ENCODE measurements around the gene SLC38A3. TPM values are rescaled to one million over a fixed set of nuclear protein-coding genes. Genes with fewer than 3 reads are reported as not detected.

Gene SLC38A3
- total RNA-seq, 1 experiment from 2014 or later, result 16.8 TPM

DNA sequence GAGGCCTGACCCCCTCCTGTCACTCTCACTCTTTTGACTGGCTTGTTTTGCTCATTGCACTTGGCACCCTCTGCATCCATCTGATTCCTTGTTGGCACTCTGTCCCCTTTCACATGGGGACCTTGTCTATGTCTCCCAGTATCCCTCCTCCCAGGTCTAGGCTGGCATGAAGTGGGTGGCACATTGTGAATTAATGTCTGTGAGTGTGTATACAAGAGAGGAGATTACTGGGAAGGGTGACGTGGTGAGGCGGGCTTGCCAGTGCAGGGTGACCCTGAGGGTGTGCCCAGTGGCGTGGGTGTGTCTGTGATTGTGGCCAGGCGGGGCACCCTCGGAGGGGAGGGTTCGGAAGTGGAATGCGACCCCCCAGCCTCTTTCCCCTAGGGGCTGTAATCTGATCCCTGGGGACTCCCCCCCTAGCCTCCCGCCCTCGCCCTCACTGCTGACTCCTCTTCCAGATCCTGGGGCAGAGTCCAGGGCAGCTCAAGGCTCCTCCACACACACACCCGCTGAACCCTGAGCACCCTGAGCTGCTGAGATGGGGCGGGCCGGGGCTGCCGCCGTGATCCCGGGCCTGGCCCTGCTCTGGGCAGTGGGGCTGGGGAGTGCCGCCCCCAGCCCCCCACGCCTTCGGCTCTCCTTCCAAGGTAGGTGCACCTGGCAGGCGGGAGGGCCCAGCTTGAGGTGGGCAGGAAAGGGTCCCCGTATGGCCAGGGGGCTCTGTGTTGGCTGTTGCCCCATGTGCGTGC is 63.8 kb downstream of the SLC38A3 start, which contains the start of gene SEMA3B:
TSS of gene SEMA3B (plus strand) at position 445 of the 749 bp plus-strand sequence. CDS start at position 539, 94 bp downstream.
- H3K27me3 ChIP-seq (replicated peaks; ENCODE audit: control insufficient read depth, insufficient read depth, low read length), result no peaks in the 10 kb centered on the region
- no peaks in the 10 kb centered on the region for H3K9me3 Mint-ChIP-seq (ENCODE audit: unreplicated experiment)
- no peaks in the 10 kb centered on the region; the same call in none of the 2 replicates for H3K36me3 ChIP-seq (ENCODE audit: control insufficient read depth, insufficient read depth, low read length)
- DNase-seq, result peak; percentile 46 to 74
- ChIA-PET CTCF (interaction anchor here (0.7 to 1.8 kb wide), 7 partner anchors 9 to 1563 kb away, joined by 3 to 10 read pairs (median 4); partner anchors contain the start of gene GNAI2), POLR2A (interaction anchor here (0.6 to 1.0 kb wide), 2 partner anchors 54 to 68 kb away, joined by 4 to 6 read pairs; no protein-coding TSS in a partner anchor)
- peak within 1 kb of the TSS; percentile 53 for H3K27ac Mint-ChIP-seq (ENCODE audit: unreplicated experiment)
- TF ChIP-seq, protein P1, sequence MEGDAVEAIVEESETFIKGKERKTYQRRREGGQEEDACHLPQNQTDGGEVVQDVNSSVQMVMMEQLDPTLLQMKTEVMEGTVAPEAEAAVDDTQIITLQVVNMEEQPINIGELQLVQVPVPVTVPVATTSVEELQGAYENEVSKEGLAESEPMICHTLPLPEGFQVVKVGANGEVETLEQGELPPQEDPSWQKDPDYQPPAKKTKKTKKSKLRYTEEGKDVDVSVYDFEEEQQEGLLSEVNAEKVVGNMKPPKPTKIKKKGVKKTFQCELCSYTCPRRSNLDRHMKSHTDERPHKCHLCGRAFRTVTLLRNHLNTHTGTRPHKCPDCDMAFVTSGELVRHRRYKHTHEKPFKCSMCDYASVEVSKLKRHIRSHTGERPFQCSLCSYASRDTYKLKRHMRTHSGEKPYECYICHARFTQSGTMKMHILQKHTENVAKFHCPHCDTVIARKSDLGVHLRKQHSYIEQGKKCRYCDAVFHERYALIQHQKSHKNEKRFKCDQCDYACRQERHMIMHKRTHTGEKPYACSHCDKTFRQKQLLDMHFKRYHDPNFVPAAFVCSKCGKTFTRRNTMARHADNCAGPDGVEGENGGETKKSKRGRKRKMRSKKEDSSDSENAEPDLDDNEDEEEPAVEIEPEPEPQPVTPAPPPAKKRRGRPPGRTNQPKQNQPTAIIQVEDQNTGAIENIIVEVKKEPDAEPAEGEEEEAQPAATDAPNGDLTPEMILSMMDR (IDR thresholded peaks at IDR 0.05; ENCODE audit: insufficient read depth in 1 of 2, low read depth in 1 of 2, low read length in 1 of 2, severe bottlenecking in 1 of 2, unreplicated experiment in 1 of 2), result no peak
- peak within 1 kb of the TSS; percentile 61 for H3K4me3 Mint-ChIP-seq (ENCODE audit: unreplicated experiment)
- H3K27me3 Mint-ChIP-seq (ENCODE audit: insufficient read depth, unreplicated experiment), result no peaks in the 10 kb centered on the region
- peak within 1 kb of the TSS; percentile 33 for H3K4me3 ChIP-seq (ENCODE audit: low read depth, low read length)
- intact Hi-C loops (cut with micrococcal nuclease; ENCODE audit: unreplicated experiment), result no loop called here
- BruUV-seq (replicated peaks), result no TSS peak
- H3K4me1 Mint-ChIP-seq (ENCODE audit: low read depth, unreplicated experiment), result peaks cover 48% of the 10 kb centered on the region
- peaks cover 13% of the 10 kb centered on the region for H3K36me3 Mint-ChIP-seq (ENCODE audit: insufficient read depth, unreplicated experiment)
- H3K9me3 ChIP-seq, result no peaks in the 10 kb centered on the region
- peaks cover 77% of the 10 kb centered on the region for H3K4me1 ChIP-seq

DNA sequence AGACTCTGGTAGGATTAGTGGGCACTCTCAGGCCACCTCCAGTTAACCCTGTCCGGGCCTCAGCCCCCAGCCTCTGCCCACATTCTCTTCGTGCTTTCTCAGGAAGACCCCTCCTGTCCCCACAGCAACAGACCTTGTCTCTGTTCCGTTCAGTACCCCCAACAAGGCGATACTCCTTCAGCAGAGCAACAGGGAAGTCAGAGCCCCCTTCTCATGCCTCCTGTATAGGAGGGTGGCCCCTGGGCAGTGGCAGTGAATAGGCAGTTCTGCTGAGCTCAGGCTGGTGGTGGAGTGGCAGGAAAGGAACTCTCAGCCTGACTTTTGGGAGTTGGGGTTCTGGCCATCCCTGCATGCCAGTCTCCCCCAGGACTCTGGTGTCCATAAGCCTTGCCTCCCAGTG is 64.4 kb downstream of the SLC38A3 start:
- H3K4me1 Mint-ChIP-seq (ENCODE audit: low read depth, unreplicated experiment), result peaks cover 48% of the 10 kb centered on the region
- peaks cover under 1% of the 10 kb centered on the region for H3K36me3 ChIP-seq (ENCODE audit: control insufficient read depth, insufficient read depth, low read length)
- H3K36me3 Mint-ChIP-seq (ENCODE audit: insufficient read depth, unreplicated experiment), result peaks cover 14% of the 10 kb centered on the region
- H3K9me3 Mint-ChIP-seq (ENCODE audit: unreplicated experiment), result no peaks in the 10 kb centered on the region
- ChIA-PET CTCF (interaction anchor here (0.6 to 1.8 kb wide), 8 partner anchors 10 to 1562 kb away, joined by 3 to 10 read pairs (median 4); partner anchors contain the start of gene GNAI2), POLR2A (interaction anchor here (0.6 to 1.0 kb wide), 3 partner anchors 10 to 68 kb away, joined by 3 to 6 read pairs (median 5); no protein-coding TSS in a partner anchor)
- H3K27me3 Mint-ChIP-seq (ENCODE audit: insufficient read depth, unreplicated experiment), result no peaks in the 10 kb centered on the region
- peaks cover 76% of the 10 kb centered on the region for H3K4me1 ChIP-seq
- no peak for DNase-seq
- peak overlapping the region; percentile 61 for H3K4me3 Mint-ChIP-seq (ENCODE audit: unreplicated experiment)
- intact Hi-C loops (cut with micrococcal nuclease; ENCODE audit: unreplicated experiment), result no loop called here
- H3K27ac Mint-ChIP-seq (ENCODE audit: unreplicated experiment), result peak overlapping the region; percentile 53
- H3K27me3 ChIP-seq (replicated peaks; ENCODE audit: control insufficient read depth, insufficient read depth, low read length), result no peaks in the 10 kb centered on the region
- peak overlapping the region; percentile 33 for H3K4me3 ChIP-seq (ENCODE audit: low read depth, low read length)
- BruUV-seq (replicated peaks), result TSS peak; percentile 3
- TF ChIP-seq, protein P1 (IDR thresholded peaks at IDR 0.05; ENCODE audit: insufficient read depth in 1 of 2, low read depth in 1 of 2, low read length in 1 of 2, severe bottlenecking in 1 of 2, unreplicated experiment in 1 of 2), result no peak
- H3K9me3 ChIP-seq, result no peaks in the 10 kb centered on the region

DNA sequence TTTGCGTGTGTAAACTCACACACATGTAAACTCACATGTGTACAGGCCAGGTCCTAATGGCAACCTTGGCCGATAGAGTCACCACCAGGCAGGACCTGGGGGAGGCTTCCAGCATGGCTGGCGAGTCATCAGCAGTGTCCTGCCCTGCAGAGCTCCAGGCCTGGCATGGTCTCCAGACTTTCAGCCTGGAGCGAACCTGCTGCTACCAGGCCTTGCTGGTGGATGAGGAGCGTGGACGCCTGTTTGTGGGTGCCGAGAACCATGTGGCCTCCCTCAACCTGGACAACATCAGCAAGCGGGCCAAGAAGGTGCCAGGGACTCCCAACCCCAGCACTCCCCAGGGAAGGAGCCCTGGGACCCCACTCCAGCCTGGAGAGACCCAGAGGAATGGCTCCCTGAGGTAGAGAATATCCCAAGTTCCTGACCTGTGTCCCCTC is 64.9 kb downstream of the SLC38A3 start:
- H3K4me1 ChIP-seq, result peaks cover 74% of the 10 kb centered on the region
- peaks cover 2% of the 10 kb centered on the region for H3K36me3 ChIP-seq (ENCODE audit: control insufficient read depth, insufficient read depth, low read length)
- Mint-ChIP-seq H3K36me3 (ENCODE audit: insufficient read depth, unreplicated experiment) (peaks cover 9% of the 10 kb centered on the region), H3K9me3 (ENCODE audit: unreplicated experiment) (no peaks in the 10 kb centered on the region), H3K4me1 (ENCODE audit: low read depth, unreplicated experiment) (peaks cover 48% of the 10 kb centered on the region), H3K27ac (ENCODE audit: unreplicated experiment) (peak overlapping the region; percentile 53), H3K27me3 (ENCODE audit: insufficient read depth, unreplicated experiment) (no peaks in the 10 kb centered on the region), H3K4me3 (ENCODE audit: unreplicated experiment) (peak overlapping the region; percentile 61)
- H3K27me3 ChIP-seq (replicated peaks; ENCODE audit: control insufficient read depth, insufficient read depth, low read length), result no peaks in the 10 kb centered on the region
- no TSS peak for BruUV-seq (replicated peaks)
- DNase-seq, result no peak
- intact Hi-C loops (cut with micrococcal nuclease; ENCODE audit: unreplicated experiment), result no loop called here
- CTCF ChIA-PET, result interaction anchor here (0.6 to 1.8 kb wide), 6 partner anchors 10 to 75 kb away, joined by 3 to 10 read pairs (median 3); partner anchors contain the start of genes HYAL3 and NAA80
- no peaks in the 10 kb centered on the region for H3K9me3 ChIP-seq
- TF ChIP-seq, protein P1 (IDR thresholded peaks at IDR 0.05; ENCODE audit: insufficient read depth in 1 of 2, low read depth in 1 of 2, low read length in 1 of 2, severe bottlenecking in 1 of 2, unreplicated experiment in 1 of 2), result no peak
- H3K4me3 ChIP-seq (ENCODE audit: low read depth, low read length), result peak overlapping the region; percentile 33
- POLR2A ChIA-PET, result interaction anchor here (0.6 kb wide), 2 partner anchors 10 to 44 kb away, joined by 3 to 5 read pairs; no protein-coding TSS in a partner anchor
